Activated CD8-positive, alpha-beta memory T cell treated with anti-CD3 and anti-CD28 coated beads, Interleukin-2, amount 50 U/mL, for 1 hour (primary cell): ENCODE results near the gene TMEM145.
"Not testable (repeated sequence)": the region's sequence is repeated elsewhere in the genome, so short reads cannot be mapped to it uniquely, and the experiment has no call there.

Source experiments
- DNase-seq: peaks from one replicate; pipeline ENCODE4 v3.0.0-alpha.2; 2020; ENCODE audit errors: extremely low read depth

TMEM145 gene

GRCh38 chr19:42313096-42313839 is at the start of gene TMEM145:
TMEM145 (plus strand) TSS chr19:42313309; CDS start chr19:42313377, 68 bp downstream.
- no peak for DNase-seq

GRCh38 chr19:42266105-42266504 is 47.0 kb upstream of the TMEM145 start:
- DNase-seq = not testable (repeated sequence)

- not testable (repeated sequence) for DNase-seq
These were observed 46.0 kb upstream of the TMEM145 start for GRCh38 chr19:42266928-42267603.

- DNase-seq = no peak
These were observed 45.4 kb upstream of the TMEM145 start for GRCh38 chr19:42267644-42268141.

- peak; percentile 99 for DNase-seq
These were observed 44.9 kb upstream of the TMEM145 start for GRCh38 chr19:42268142-42268703.

GRCh38 chr19:42268704-42269477 is 44.2 kb upstream of the TMEM145 start, which contains the start of gene CIC:
CIC (plus strand) TSS chr19:42269252; CDS start chr19:42271784, 2,532 bp downstream.
- peak; percentile 100 for DNase-seq

GRCh38 chr19:42269478-42270345 is 43.4 kb upstream of the TMEM145 start:
- no peak for DNase-seq

- DNase-seq = peak; percentile 60
These were observed 42.6 kb upstream of the TMEM145 start for GRCh38 chr19:42270346-42271044.

- no peak for DNase-seq
These were observed 42.1 kb upstream of the TMEM145 start for GRCh38 chr19:42271045-42271419.

- DNase-seq = no peak
These were observed 41.1 kb upstream of the TMEM145 start for GRCh38 chr19:42271861-42272534.

- no peak for DNase-seq
These were observed 40.6 kb upstream of the TMEM145 start for GRCh38 chr19:42272535-42272897.

- DNase-seq = no peak
These were observed 40.1 kb upstream of the TMEM145 start for GRCh38 chr19:42272989-42273406.

GRCh38 chr19:42273407-42274064 is 39.6 kb upstream of the TMEM145 start:
- no peak for DNase-seq

GRCh38 chr19:42274065-42274682 is 38.9 kb upstream of the TMEM145 start:
- no peak for DNase-seq

GRCh38 chr19:42275103-42275502 is 38.0 kb upstream of the TMEM145 start:
- no peak for DNase-seq

- no peak for DNase-seq
These were observed 37.6 kb upstream of the TMEM145 start for GRCh38 chr19:42275517-42275916.

GRCh38 chr19:42276284-42276683 is 36.8 kb upstream of the TMEM145 start:
- DNase-seq = no peak

GRCh38 chr19:42276821-42277220 is 36.3 kb upstream of the TMEM145 start:
- no peak for DNase-seq
